CD4-positive, alpha-beta T cell treated with Interferon gamma for 1 hour (primary cell): ENCODE measurements around the gene SLC1A5.
A peak's percentile ranks its signal among the peaks of the same experiment; 100 is the strongest.
"Not testable (repeated sequence)": the region's sequence is repeated elsewhere in the genome, so short reads cannot be mapped to it uniquely, and the experiment has no call there.

ENCODE experiments used
- DNase-seq: peaks from one replicate; pipeline ENCODE4 v3.0.0-alpha.2; 2020

Gene SLC1A5

GRCh38 chr19:46798713-46799112 lies 10.3 kb upstream of the SLC1A5 start:
- no peak for DNase-seq

GRCh38 chr19:46797881-46798280 lies 9.5 kb upstream of the SLC1A5 start:
- no peak for DNase-seq

DNA sequence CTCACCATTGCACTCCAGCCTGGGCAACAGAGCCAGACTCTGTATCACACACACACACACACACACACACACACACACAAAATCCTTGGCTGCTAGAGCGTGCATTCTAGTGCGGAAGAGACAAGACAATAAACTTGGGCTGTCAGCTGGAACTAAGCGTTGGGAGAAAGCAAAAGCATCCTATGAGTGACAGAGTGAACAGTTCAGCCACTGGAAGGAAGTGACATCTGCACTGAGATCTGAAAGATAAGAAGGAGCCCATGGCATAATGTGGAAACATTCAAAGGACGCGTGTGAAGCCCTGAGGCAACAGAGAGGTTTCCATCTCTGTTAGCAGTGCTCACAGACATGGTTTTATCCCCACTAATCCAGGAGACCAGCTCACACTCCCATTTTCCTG lies 3.5 kb upstream of the SLC1A5 start:
- DNase-seq, result no peak

DNA sequence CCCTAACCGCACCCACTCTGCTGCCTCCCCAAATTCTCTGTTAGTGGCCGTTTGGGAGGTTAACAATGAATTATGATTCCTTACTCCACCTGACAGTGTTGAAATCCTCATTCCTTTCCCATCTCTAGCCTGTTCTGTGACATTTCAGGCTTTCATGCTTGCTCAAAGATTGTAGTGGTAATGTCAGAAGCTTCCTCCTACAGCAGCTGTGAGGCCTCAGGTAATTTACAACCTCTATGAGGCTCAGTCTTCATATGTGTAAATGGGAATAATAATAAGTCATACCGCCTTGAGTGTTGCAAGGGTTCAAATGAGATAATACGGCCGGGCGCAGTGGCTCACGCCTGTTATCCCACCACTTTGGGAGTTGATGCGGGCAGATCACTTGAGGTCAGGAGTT lies 977 bp upstream of the SLC1A5 start:
- no peak for DNase-seq

DNA sequence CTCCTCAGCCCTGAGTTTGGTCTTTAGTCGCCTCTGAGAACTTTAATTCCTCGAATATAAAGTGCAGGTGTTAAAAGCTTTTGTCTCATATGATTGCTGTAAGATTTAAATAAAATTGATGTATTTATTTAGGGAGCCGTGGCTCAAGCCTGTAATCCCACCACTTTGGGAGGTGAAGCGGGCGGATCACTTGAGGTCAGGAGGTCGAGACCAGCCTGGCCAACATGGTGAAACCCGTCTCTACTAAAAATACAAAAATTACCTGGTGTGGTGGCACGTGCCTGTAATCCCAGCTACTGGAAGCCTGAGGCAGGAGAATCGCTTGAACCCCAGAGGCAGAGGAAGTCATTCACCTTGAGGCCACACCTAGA lies 559 bp upstream of the SLC1A5 start:
- no peak for DNase-seq

DNA sequence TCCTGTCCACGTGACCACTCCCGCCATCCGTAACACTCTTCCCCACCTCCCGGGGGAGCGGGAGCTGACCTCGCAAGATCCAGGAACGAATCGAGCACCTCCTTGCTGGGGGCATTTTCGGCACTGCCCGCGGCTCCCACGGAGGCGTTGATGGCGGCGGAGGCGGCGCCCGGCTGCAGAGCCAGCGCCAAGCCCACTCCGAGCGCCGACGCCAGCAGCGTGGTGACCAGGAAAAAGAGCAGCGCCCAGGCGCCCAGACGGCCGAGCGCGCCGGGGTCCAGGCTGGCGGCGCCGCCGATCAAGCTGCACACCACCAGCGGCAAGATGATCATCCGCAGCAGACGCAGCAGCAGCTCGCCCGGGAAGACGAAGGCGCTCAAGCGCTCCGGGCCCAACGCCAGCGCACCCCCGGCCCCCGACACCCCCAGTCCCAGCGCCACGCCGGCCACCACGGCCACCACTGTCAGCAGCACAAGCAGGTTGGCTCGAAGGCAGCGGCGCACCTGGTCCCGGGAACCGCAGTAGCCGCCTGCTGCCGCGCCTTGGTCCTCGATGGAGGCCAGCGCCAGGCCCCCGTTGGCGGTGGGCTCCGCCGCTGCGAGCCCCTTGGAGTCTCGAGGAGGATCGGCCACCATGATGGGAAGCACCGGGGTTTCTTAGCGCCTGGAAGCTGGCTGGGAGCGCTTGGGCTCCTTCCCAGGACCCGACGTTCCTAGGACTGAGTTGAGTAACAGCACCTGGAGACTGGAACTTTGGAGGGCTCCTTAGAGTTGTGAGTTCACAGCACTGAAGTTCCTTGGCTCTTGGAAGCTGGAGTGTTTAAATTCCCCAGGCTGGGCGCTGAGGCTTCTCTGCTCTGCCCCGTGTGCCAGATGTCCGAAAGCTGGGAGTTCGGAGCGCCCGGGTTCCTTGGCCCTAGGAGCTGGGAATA lies 798 bp downstream of the SLC1A5 start:
- DNase-seq, result no peak

- DNase-seq, result no peak
Measured at GRCh38 chr19:46787040-46787330, 1.4 kb downstream of the SLC1A5 start.

GRCh38 chr19:46786236-46787039 lies 2.0 kb downstream of the SLC1A5 start:
- DNase-seq, result peak; percentile 79

GRCh38 chr19:46785980-46786235 lies 2.5 kb downstream of the SLC1A5 start:
- no peak for DNase-seq

GRCh38 chr19:46785054-46785979 lies 3.1 kb downstream of the SLC1A5 start:
- DNase-seq, result no peak

DNA sequence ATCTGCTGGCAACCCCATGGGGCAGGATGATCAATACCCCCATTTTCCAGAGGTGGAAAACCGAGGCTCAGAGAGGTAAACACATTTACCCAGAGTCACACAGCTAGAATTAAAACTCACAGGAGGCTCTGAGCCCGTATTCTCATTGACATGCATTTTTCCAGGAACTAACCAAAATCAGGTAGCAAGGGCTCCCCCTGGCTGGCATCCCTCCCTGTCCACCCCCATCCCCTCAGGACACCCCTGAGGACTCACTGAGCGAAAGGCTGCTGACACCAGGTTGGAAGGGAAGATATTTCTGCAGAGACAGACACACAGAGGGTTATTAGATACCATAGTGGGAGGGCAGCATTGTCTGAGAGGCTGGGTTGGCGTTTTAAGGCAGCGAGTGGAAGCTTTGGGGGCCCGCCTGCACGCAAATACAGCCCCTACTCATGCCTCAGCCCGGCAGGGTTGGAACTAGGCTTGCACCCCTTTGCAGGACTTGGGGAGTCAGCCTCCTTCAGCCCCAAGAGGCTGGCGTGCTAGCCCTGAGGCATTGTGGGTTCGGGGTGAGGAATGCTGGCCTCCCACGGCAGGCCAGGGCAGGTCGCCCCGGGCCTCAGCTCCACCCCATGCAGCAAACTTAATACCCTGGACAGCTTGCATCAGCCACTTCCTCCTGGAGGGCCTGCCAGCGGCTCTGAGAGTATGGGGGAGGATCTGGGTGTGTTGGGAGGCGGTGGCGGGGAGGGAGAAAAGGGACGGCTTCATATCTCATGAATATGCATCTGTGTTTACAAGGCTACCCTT lies 3.9 kb downstream of the SLC1A5 start:
- peak; percentile 51 for DNase-seq

DNA sequence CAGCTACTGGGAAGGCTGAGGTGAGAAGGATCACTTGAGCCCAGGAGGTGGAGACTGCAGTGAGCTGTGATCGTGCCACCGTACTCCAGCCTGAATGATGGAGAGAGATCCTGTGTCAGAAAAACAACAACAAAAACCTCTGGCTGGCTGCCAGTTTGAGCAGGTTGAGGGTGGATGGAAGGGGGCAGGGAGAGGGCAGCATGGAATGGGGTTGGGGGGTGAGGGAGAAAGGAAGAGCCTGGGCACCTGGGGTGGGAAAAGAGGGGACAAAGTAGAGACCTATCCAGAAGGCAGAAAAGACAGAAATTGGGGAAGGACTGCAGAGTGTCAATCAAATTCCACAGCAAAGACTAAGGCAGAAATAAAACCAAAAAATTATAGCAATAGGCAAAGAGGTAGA lies 4.7 kb downstream of the SLC1A5 start:
- DNase-seq, result no peak

DNA sequence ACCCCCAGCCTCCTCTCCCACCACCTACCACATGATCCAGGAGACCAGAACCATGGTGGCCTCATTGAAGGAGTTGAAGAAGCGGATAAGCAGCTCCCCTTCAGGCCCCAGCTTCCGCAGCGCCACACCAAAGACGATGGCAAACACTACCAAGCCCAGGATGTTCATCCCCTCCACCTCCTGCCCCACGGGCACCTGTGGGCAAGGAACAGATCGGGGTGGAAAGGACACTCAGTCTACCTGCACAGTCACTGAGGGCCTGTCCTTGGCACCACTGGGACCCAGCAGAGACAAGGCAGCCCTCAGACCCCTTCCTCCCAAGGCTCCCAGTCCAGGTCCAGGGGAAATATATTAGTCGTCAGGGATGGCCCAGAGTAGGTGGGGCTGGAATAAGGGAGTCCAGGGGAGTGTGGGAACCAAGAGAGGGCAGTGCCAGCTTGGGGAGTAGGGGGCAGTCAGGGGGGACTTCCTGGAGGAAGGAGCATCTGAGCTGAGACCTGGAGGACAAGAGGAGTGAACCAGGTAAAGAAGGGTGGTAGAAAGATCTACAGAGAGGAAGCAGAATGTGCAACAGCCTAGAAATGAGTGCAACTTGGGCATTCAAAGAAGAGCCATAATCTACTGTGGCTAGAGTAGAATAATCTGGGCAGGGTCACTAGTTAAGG lies 5.9 kb downstream of the SLC1A5 start:
- no peak for DNase-seq

GRCh38 chr19:46777956-46778645 lies 10.3 kb downstream of the SLC1A5 start:
- not testable (repeated sequence) for DNase-seq

GRCh38 chr19:46776927-46777911 lies 11.2 kb downstream of the SLC1A5 start:
- no peak for DNase-seq

DNA sequence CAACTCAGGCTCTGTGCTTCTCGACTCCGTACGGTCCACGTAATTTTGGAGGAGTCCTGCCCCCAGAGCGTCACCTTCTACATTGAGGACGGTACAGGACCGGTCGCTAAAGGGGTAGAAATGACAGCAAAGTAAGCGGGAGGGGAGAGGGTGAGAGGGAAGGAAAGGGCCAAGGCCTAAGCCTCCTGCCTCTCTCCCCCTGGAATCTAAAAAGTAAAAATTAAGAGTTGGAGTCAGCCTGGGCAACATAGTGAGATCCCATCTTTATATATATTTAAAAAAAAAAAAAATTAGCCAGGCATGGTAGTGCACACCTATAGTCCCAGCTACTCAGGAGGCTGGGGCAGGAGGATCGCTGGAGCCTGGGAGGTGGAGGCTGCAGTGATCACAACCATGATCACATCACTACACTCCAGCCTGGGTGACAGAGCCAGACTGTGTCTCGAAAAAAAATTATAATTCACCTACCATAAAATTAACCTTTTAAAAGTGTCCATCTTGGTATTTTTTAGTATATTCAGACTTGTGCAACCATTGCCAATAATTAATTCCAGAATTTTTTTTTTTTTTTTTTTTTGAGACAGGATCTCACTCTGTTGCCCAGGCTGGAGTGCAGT lies 12.6 kb downstream of the SLC1A5 start:
- DNase-seq, result no peak

DNA sequence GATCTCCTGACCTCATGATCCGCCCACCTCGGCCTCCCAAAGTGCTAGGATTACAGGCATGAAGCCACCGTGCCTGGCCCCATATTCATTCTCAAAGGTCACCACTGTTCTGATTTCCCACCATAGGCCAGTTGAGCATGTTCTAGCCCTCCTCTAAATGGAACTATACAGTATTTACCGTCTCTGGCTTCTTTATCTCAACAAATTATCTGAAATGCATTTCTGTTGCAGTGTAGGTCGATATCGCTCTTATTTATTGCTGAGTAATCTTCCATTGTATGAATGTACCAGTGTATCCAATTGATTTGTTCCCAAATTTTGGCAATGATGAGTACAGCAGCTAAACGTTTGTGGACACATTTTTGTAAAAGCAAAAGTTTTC lies 15.4 kb downstream of the SLC1A5 start:
- DNase-seq, result no peak

- no peak for DNase-seq
Measured at GRCh38 chr19:46772170-46773017, 16.0 kb downstream of the SLC1A5 start.

DNA sequence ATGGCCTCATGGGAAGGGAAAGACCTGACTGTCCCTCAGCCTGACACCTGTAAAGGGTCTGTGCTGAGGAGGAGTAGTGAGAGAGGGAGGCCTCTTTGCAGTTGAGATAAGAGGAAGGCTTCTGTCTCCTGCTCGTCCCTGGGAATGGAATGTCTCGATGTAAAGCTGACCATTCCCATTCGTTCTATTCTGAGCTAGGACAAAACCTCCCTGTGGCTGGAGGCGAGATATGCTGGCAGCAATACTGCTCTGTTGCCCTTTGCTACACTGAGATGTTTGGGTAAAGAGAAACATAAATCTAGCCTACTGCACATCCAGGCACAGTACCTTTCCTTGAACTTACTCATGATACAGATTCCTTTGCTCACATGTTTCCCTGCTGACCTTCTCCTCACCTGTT lies 19.6 kb downstream of the SLC1A5 start:
- not testable (repeated sequence) for DNase-seq
